Esophagus muscularis mucosa (tissue), 4 donors: Measurements from ENCODE around the gene TIMM22. TPM values are rescaled to one million over a fixed set of nuclear protein-coding genes. Genes with fewer than 3 reads are reported as not detected.
A peak's percentile ranks its signal among the peaks of the same experiment; 100 is the strongest.

Experiments used
- DNase-seq: peaks from one replicate; pipeline ENCODE4 v3.0.0-alpha.2; 2017; ENCODE audit errors: extremely low spot score
- H3K27ac ChIP-seq, 4 donors: fragments of 200-600 bp; sonication (generic); replicated peaks in 1 of 4; 1 replicate in 3 of 4; 2 replicates in 1 of 4; pipeline ENCODE4 v1.5.1; 2016 to 2019; ENCODE audit warnings: mild to moderate bottlenecking in 1 of 4
- H3K27me3 ChIP-seq, 4 donors: fragments of 200-600 bp; sonication (generic); one replicate each; pipeline versions ENCODE4 v1.5.1 to v1.6.0; 2016 to 2019
- H3K36me3 ChIP-seq, 4 donors: fragments of 200-600 bp; sonication (generic); one replicate each; pipeline ENCODE4 v1.5.1; 2016 to 2019
- H3K4me1 ChIP-seq, 4 donors: fragments of 200-600 bp; sonication (generic); one replicate each; pipeline ENCODE4 v1.5.1; 2016 to 2019
- H3K4me3 ChIP-seq, 4 donors: fragments of 200-600 bp; sonication (generic); 1 replicate in 2 of 4; 2 replicates in 2 of 4; pipeline ENCODE4 v1.5.1; 2016 to 2019; ENCODE audit warnings: mild to moderate bottlenecking in 4 of 4, moderate library complexity in 1 of 4
- H3K9me3 ChIP-seq, 4 donors: fragments of 200-600 bp; sonication (generic); 1 replicate in 3 of 4; 2 replicates in 1 of 4; pipeline ENCODE4 v1.5.1; 2016 to 2019
- EP300 ChIP-seq: sonication (generic); formaldehyde crosslinking; IDR thresholded peaks from one replicate; pipeline ENCODE4 v1.6.1; 2017; ENCODE audit warnings: antibody characterized with exemption
- POLR2A ChIP-seq: fragments of 450-650 bp; IDR thresholded peaks from one replicate; pipeline ENCODE4 v1.6.1; 2017; ENCODE audit warnings: antibody characterized with exemption, moderate library complexity, mild to moderate bottlenecking, low read depth
- POLR2AphosphoS5 ChIP-seq, 2 donors: sonication (generic); formaldehyde crosslinking; IDR thresholded peaks; one replicate each; pipeline ENCODE4 v1.6.1; 2017; ENCODE audit warnings: antibody characterized with exemption in 2 of 2
- WGBS: methylation state at CpG from one replicate; pipeline ENCODE4 v1.1.5; 2018; 5-methylcytosine and 5-hydroxymethylcytosine counted together
- intact Hi-C: fragments of 100-400 bp; cut with DNase I; formaldehyde crosslinking; loops from one replicate; pipeline ENCODE4 v1.15.1; 2023
- total RNA-seq, 4 donors: library from RNA; depleted of rRNA; stranded (reverse); fragments of >200 nt; gene quantifications; one replicate each; pipeline versions ENCODE4 v1.1.0 to v1.2.1, GENCODE V29; 2016
- TF ChIP-seq, protein P1 (sequence below), 3 experiments: fragments of 200-600 bp in 2 of 3; fragments of 450-650 bp in 1 of 3; sonication (generic) in 2 of 3; IDR thresholded peaks; one replicate each; pipeline ENCODE4 v1.5.1; 2017 to 2019; ENCODE audit warnings: antibody characterized with exemption in 3 of 3, mild to moderate bottlenecking in 2 of 3, moderate library complexity in 1 of 3

Gene TIMM22
- total RNA-seq, 4 donors from 2014 or later = 14.1 to 17.9 (median 15.8) TPM

DNA sequence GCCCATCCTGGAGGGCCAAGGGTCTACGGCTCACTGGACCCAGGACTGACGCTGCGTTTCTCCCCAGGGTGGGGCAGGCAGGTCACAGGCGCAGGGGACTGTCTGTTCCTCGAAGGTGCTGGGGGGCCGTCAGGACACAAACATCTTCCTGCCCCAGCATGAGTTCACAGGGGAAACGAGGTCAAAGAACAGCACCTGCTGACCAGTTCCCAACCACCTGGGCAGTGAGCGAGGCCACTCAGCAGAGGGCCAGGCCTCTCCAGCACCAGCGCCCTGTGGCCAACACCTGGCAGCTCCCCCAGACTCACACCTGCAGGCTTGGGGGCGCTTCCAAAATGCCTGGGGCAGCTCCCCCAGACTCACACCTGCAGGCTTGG is 29.7 kb downstream of the TIMM22 start:
- TF ChIP-seq EP300 (no peak), POLR2AphosphoS5 (IDR thresholded peaks at IDR 0.05) (no peak)
- H3K9me3 ChIP-seq = no peaks in the 10 kb centered on the region
- intact Hi-C loops = no loop called here
- no peak overlapping the region for H3K4me3 ChIP-seq
- 80% methylated on average over 4 of the region's 10 CpGs for WGBS
- H3K36me3 ChIP-seq = peaks cover 0 to 32% (median 15%) of the 10 kb centered on the region in 4 donors
- H3K27ac ChIP-seq = peak overlapping the region; percentile 21 to 87 (median 71)
- H3K27me3 ChIP-seq = no peaks in the 10 kb centered on the region
- DNase-seq = no peak
- peaks cover 70 to 90% (median 83%) of the 10 kb centered on the region in 4 donors for H3K4me1 ChIP-seq

DNA sequence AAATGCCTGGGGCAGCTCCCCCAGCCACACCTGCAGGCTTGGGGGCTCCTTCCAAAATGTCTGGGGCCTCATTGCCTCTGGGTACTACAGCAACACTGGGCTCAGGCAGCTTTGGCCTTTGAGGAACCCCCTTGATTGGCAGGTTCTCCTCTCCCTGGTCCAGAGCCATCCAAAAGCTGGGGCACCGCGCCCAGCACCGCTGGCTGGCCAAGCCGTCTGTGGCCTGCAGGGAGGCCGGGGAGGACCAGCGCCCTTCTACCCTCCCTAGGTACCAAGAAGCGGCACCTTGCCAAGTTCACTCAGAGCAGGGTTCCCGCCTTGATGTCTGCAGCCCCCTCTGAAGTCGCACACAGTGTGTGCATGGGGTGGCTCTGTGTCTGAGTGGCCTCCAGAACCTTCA is 30.1 kb downstream of the TIMM22 start:
- H3K27me3 ChIP-seq = no peaks in the 10 kb centered on the region
- peaks cover 0 to 32% (median 15%) of the 10 kb centered on the region in 4 donors for H3K36me3 ChIP-seq
- no peak overlapping the region for H3K4me3 ChIP-seq
- H3K4me1 ChIP-seq = peaks cover 68 to 88% (median 83%) of the 10 kb centered on the region in 4 donors
- intact Hi-C loops = no loop called here
- DNase-seq = no peak
- WGBS = 96% methylated on average over 9 of the region's 9 CpGs
- TF ChIP-seq, protein P1, sequence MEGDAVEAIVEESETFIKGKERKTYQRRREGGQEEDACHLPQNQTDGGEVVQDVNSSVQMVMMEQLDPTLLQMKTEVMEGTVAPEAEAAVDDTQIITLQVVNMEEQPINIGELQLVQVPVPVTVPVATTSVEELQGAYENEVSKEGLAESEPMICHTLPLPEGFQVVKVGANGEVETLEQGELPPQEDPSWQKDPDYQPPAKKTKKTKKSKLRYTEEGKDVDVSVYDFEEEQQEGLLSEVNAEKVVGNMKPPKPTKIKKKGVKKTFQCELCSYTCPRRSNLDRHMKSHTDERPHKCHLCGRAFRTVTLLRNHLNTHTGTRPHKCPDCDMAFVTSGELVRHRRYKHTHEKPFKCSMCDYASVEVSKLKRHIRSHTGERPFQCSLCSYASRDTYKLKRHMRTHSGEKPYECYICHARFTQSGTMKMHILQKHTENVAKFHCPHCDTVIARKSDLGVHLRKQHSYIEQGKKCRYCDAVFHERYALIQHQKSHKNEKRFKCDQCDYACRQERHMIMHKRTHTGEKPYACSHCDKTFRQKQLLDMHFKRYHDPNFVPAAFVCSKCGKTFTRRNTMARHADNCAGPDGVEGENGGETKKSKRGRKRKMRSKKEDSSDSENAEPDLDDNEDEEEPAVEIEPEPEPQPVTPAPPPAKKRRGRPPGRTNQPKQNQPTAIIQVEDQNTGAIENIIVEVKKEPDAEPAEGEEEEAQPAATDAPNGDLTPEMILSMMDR (IDR thresholded peaks at IDR 0.05) = no peak
- TF ChIP-seq POLR2A = no peak
- TF ChIP-seq EP300 = no peak
- no peak for TF ChIP-seq POLR2AphosphoS5 (IDR thresholded peaks at IDR 0.05)
- no peaks in the 10 kb centered on the region for H3K9me3 ChIP-seq
- peak overlapping the region; percentile 21 to 87 (median 71) for H3K27ac ChIP-seq

DNA sequence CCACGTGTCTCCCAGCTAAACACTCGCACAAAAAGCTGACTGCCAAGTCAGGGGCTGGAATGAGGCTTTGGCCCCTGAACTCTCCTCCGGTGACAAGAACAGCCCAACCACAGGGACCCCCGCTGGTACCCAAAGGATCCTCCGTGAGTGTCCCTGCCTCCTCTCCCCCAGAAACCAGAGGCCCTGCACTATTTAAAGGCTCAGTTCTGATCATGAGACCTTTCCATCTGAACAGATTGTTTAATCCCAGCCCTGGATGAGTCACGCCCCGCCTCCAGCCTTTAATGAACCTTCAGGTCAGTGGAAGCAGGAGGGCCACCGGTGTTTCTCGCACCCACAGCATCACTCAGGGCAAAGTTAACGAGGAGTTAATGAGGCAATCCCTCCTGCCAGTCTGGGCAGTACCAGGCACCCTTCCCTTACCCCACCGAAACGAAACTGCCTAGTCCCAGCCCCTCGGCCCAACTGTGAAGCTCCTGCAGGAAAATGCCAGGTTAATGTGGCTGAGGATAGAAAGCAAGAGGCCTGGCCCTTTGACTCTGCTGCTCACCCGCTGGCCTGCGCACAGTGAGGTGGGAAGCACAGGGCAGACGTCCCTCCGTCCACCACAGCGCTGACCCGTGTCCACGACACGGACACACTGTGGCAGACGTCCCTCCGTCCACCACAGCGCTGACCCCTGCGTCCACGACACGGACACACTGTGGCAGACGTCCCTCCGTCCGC is 32.4 kb downstream of the TIMM22 start:
- no peak for DNase-seq
- Histone ChIP-seq H3K36me3 (peaks cover 0 to 32% (median 18%) of the 10 kb centered on the region in 4 donors), H3K4me3 (peak overlapping the region; percentile 64 to 71 (median 66)), H3K9me3 (no peaks in the 10 kb centered on the region), H3K27me3 (no peaks in the 10 kb centered on the region), H3K27ac (peak overlapping the region; percentile 85 to 88 (median 86)), H3K4me1 (peaks cover 57 to 80% (median 79%) of the 10 kb centered on the region in 4 donors)
- TF ChIP-seq EP300 = no peak
- TF ChIP-seq, protein P1 (IDR thresholded peaks at IDR 0.05) = no peak
- peak; percentile 71 to 80 for TF ChIP-seq POLR2AphosphoS5 (IDR thresholded peaks at IDR 0.05)
- TF ChIP-seq POLR2A = no peak
- 64% methylated on average over 29 of the region's 30 CpGs for WGBS
- intact Hi-C loops = no loop called here

DNA sequence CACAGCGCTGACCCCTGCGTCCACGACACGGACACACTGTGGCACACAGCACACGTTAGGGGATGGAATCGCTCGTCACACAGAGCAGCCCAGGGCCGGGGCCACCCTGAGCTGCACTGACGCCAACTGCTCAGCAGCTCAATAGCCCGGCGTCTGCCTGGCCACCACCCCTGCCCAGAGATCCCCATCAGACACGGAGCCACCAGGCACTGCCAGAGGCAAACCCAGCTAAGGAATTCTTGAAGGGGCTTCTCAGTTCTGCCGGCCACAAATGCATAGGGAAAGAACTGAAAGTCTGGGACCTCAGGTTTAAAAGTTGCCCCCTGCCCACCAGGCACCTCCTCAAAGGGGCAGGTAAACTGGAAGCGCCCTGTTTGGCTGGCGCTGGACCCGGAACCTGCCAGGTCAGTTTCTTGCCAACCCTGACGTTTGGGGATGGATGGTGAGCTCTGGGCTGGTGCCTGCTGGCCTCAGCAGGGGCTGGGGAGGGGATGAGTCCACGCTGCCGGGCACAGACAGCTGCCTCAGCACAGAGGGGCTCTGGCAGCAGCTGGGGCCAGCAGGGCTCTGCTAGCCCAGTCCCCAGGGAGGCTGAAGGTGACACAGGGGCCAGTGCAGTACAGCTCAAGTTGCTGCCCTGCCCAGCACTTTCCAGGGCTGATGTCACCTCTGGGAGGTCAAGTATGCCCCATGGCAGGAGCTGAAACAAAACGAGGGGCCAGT is 33.2 kb downstream of the TIMM22 start:
- Histone ChIP-seq H3K27ac (peak overlapping the region; percentile 85 to 88 (median 86)), H3K4me1 (peaks cover 57 to 80% (median 79%) of the 10 kb centered on the region in 4 donors), H3K4me3 (peak overlapping the region; percentile 64 to 71 (median 66)), H3K36me3 (peaks cover 0 to 32% (median 22%) of the 10 kb centered on the region in 4 donors), H3K27me3 (no peaks in the 10 kb centered on the region), H3K9me3 (no peaks in the 10 kb centered on the region)
- DNase-seq = no peak
- intact Hi-C loops = no loop called here
- 53% methylated on average over 17 of the region's 20 CpGs for WGBS
- TF ChIP-seq POLR2AphosphoS5 (IDR thresholded peaks at IDR 0.05) = peak in 1 of 2 donors; percentile 43
- TF ChIP-seq POLR2A = no peak

DNA sequence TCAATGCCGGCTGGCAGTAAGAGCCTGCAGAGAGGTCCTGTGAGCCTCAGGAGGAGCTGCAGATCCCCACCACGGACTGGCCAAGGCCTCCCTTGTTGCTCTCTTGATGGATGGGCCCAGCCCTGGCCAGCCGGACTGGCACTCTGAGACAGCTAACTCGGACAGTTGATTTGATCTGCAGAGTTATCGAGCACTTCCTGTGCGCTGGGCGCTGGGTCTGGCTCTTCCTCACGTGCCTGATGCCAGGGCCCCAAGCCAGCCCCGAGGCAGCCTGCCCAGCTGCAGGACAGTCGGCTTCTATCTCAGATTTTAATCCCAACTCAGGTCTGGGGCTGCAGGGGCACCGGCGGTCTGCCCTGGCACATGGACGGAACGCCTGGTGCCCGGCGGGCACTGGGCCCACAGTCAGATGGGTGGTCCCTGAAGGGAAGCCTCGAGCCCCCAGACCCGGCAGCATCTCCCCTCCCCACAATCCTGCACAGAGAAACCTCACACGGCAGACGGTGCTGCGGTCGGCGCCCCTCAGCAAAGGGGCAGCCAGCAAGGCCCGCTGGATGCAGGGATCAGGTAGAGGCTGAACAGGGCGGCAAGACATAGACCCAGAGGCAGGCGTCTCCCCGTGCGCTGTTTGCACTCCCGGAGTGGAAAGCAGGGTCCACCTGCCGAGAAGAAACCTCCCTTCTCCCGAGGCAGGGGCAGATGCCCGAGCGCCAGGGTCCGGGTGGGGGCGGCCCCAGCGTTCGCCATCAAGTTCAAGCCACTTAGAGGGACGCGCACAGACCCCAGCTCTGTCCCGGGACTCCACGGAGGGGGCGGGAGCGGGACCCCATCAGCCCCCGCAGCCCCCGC is 34.0 kb downstream of the TIMM22 start:
- Histone ChIP-seq H3K36me3 (peaks cover 0 to 25% (median 19%) of the 10 kb centered on the region in 4 donors), H3K9me3 (no peaks in the 10 kb centered on the region), H3K27me3 (no peaks in the 10 kb centered on the region), H3K4me3 (peak overlapping the region; percentile 64 to 71 (median 66)), H3K27ac (peak overlapping the region; percentile 85 to 88 (median 86)), H3K4me1 (peaks cover 59 to 76% (median 76%) of the 10 kb centered on the region in 4 donors)
- intact Hi-C loops = no loop called here
- TF ChIP-seq EP300 (no peak), POLR2AphosphoS5 (IDR thresholded peaks at IDR 0.05) (peak in 1 of 2 donors; percentile 15)
- no peak for DNase-seq
- 42% methylated on average over 13 of the region's 45 CpGs for WGBS
